Natural killer cell treated with Interleukin-12 subunit alpha and Interleukin-12 subunit beta and Interleukin-15 and Interleukin-18, amount 100 ng/mL, for 72 hours (primary cell): ENCODE results near the gene DEFB132. TPM values are rescaled to one million over a fixed set of nuclear protein-coding genes. Genes with fewer than 3 reads are reported as not detected.

Source experiments
- ATAC-seq, 2 donors: fragments of 150-1000 bp; cut with Tn5 transposase in 1 of 2; sonication (Bioruptor Pico), chemical (Tn5 transposase) in 1 of 2; 2 replicates each; pipeline ENCODE4 v1.10.0; 2021
- DNase-seq: peaks from one replicate; pipeline ENCODE4 v3.0.0; 2022; ENCODE audit warnings: low spot score
- H3K27ac Mint-ChIP-seq, 2 donors: 1 replicate in 1 of 2; 2 replicates in 1 of 2; pipeline ENCODE4 v1.8.0; 2022; ENCODE audit warnings: mixed read lengths in 2 of 2, mild to moderate bottlenecking in 1 of 2, moderate library complexity in 1 of 2
- H3K27me3 Mint-ChIP-seq, 2 donors: 1 replicate in 1 of 2; 2 replicates in 1 of 2; pipeline ENCODE4 v1.8.0; 2022; ENCODE audit warnings: mixed read lengths in 2 of 2
- H3K36me3 Mint-ChIP-seq: one replicate; pipeline ENCODE4 v1.8.0; 2022; ENCODE audit warnings: mixed read lengths
- H3K4me1 Mint-ChIP-seq, 2 donors: 1 replicate in 1 of 2; 2 replicates in 1 of 2; pipeline ENCODE4 v1.8.0; 2022; ENCODE audit warnings: low read depth in 2 of 2, mixed read lengths in 2 of 2, mild to moderate bottlenecking in 1 of 2
- H3K4me3 Mint-ChIP-seq: one replicate; pipeline ENCODE4 v1.8.0; 2022; ENCODE audit warnings: mixed read lengths
- H3K9me3 Mint-ChIP-seq: 2 replicates; pipeline ENCODE4 v1.8.0; 2022; ENCODE audit warnings: mixed read lengths
- total RNA-seq, 2 donors: library from RNA; stranded (reverse); gene quantifications; one replicate each; pipeline ENCODE4 v1.2.3, GENCODE V29; 2022

The DEFB132 gene
- total RNA-seq, 2 donors from 2014 or later: not detected

DNA sequence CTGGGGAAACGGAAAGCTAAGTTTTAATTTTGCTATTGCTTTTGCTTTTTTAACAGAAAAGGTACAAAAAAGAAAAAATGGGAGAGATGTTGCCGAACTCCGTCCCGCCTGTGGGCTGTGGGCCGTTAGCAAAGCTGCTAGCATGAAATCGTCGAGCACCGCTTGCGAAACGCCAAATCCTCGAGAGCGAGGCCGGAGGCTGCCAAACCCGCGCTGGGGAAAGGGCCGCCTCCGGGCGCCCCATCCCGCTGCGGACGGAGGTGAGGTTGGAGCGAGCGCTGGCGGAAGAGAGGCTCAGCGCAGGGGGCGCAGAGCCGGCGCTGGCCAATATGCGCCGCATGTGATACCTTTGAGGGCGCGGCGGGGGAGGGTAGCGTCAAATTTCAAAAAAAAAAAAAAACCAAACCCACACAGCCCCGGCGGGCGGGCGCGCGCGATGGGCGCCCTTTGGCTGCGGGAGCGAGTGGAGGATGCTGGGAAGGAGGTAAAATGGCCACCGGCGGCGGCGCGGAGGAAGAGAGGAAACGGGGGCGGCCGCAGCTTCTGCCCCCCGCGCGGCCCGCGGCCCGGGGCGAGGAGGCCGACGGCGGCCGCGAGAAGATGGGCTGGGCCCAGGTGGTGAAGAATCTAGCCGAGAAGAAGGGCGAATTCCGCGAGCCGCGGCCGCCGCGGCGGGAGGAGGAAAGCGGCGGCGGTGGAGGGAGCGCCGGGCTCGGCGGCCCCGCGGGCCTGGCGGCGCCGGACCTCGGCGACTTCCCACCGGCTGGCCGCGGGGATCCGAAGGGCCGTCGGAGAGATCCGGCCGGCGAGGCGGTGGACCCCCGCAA, 39.8 kb downstream of the DEFB132 start, which contains the start of gene ZCCHC3:
ZCCHC3 (plus strand) TSS at position 473 of the 827 bp plus-strand sequence; CDS start at position 490, 17 bp downstream.
- ATAC-seq: peak; percentile 91 to 95
- DNase-seq: peak; percentile 91
- Mint-ChIP-seq H3K36me3 (peaks cover 18% of the 10 kb centered on the region), H3K27ac (peak within 1 kb of the TSS; percentile 99 to 100), H3K4me3 (peak within 1 kb of the TSS; percentile 98), H3K9me3 (no peaks in the 10 kb centered on the region), H3K4me1 (peaks cover 38 to 49% of the 10 kb centered on the region in 2 donors), H3K27me3 (no peaks in the 10 kb centered on the region)

DNA sequence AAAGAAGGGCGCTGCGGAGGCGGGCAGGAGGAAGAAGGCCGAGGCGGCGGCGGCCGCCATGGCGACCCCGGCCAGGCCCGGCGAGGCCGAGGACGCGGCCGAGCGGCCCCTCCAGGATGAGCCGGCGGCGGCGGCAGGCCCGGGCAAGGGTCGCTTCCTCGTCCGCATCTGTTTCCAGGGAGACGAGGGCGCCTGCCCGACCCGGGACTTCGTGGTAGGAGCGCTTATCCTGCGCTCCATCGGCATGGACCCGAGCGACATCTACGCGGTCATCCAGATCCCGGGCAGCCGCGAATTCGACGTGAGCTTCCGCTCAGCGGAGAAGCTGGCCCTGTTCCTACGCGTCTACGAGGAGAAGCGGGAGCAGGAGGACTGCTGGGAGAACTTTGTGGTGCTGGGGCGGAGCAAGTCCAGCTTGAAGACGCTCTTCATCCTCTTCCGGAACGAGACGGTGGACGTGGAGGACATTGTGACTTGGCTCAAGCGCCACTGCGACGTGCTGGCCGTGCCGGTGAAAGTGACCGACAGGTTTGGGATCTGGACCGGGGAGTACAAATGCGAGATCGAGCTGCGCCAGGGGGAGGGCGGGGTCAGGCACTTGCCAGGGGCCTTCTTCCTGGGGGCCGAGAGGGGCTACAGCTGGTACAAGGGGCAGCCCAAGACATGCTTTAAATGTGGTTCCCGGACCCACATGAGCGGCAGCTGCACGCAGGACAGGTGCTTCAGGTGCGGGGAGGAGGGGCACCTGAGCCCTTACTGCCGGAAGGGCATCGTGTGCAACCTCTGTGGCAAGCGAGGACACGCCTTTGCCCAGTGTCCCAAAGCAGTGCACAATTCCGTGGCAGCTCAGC, 40.6 kb downstream of the DEFB132 start:
- peaks cover 40 to 52% of the 10 kb centered on the region in 2 donors for H3K4me1 Mint-ChIP-seq

DNA sequence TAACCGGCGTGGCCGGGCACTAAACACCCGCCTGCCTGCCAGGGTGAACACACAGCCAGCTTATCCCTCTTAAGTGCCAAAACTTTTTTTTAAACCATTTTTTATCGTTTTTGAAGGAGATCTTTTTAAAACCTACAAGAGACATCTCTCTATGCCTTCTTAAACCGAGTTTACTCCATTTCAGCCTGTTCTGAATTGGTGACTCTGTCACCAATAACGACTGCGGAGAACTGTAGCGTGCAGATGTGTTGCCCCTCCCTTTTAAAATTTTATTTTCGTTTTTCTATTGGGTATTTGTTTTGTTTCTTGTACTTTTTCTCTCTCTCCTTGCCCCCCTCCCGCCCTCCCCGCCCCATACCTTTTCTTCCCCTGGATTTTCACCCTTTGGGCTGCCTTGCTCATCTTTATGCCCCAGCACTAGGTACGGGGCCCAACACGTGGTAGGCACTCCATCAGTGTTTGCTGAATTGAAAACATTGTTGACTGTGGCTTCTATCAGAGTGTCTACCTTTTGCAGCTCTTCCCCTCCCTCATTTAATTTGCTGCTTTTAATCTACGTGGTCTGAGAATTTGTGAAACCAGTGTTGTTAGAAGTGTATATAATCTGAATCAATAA, 41.4 kb downstream of the DEFB132 start:
- H3K4me1 Mint-ChIP-seq: peaks cover 40 to 52% of the 10 kb centered on the region in 2 donors
- ATAC-seq (no peak), DNase-seq (no peak)
- H3K36me3 Mint-ChIP-seq: peaks cover 18% of the 10 kb centered on the region
- no peaks in the 10 kb centered on the region for H3K9me3 Mint-ChIP-seq
- H3K4me3 Mint-ChIP-seq: peak overlapping the region; percentile 98
- H3K27ac Mint-ChIP-seq: peak overlapping the region; percentile 98 to 100
- no peaks in the 10 kb centered on the region for H3K27me3 Mint-ChIP-seq

More for the DNA sequence above, 40.6 kb downstream of the DEFB132 start:
- Mint-ChIP-seq H3K27ac (peak overlapping the region; percentile 99 to 100), H3K4me3 (peak overlapping the region; percentile 98), H3K36me3 (peaks cover 18% of the 10 kb centered on the region), H3K27me3 (no peaks in the 10 kb centered on the region), H3K9me3 (no peaks in the 10 kb centered on the region)
- DNase-seq (peak; percentile 69), ATAC-seq (peak; percentile 36 to 40)

DNA sequence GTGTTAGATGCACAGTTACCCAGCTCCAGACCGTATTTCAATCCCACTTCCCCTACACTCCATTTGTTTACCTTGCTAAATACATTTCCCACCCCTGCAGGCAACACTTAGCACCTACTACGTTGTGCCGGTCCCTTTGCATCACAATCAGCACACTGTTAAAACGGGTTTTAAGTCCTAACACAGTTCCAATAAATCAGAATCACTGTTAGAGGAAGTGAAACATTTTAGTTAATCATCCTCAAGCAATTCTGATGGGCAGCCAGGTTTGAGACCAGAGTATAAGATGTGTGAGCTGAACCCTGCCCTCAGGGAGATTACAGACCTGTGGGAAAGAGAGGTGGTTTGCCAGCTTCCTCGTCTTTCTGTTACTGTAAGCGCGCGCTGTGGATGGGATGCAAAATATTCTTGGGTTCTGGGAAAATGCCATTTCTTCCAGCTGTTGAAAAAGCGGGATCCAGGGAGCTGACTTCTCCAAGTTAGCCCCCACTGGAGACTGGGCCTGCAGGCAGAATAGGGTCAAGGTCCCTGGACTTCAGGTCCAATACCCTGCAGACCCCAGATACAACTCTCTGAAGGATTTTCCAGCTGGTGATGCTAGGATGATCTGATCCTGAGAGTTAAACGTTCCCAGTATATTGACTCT, 42.9 kb downstream of the DEFB132 start:
- DNase-seq: no peak
- Mint-ChIP-seq H3K4me3 (peak overlapping the region; percentile 98), H3K9me3 (no peaks in the 10 kb centered on the region), H3K4me1 (peaks cover 40 to 52% of the 10 kb centered on the region in 2 donors), H3K36me3 (peaks cover 18% of the 10 kb centered on the region), H3K27ac (no peak overlapping the region), H3K27me3 (no peaks in the 10 kb centered on the region)
- ATAC-seq: no peak

DNA sequence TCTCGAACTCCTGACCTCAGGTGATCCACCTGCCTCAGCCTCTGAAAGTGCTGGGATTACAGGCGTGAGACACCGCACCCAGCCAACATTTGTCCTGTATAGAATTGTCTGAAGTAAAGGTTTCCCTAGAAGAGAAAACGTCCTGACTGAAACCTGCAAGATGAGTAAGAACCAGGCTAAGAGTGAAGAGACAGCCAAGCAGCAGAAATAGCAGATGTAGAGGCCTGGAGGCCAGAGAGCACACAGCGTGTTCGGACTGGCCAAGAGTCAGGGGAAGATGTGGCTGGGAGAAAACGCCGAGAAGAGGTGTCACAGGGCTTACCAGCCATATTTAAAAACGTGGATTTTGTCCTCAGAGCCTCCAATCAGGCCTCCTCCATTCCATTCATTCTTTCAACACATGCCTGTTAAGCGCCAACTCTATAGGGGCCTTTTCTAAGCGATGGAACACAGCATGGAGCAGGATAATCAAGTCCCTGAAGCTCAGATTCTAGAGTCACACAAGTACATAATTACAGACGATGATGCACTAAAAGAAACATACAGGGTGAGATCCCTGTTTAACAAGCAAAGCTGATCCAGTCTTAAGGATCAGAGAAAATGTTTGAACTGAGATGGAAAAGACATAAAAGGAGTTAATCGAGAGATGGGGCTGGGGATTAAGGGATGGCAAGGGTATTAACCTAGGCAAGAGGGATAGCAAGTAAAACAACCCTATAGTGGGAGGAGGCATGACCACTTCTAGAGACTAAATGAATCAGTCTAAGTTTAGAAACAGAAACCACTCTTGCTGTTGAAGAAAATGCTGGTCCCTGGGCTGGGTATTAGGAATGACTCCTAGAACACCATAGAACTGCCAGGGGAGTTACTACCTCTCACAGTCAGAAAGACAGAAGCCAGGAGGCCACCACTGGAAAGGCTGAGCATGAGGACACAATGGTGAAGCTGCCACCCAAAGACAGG, 44.6 kb downstream of the DEFB132 start:
- Mint-ChIP-seq H3K4me1 (peaks cover 28 to 37% of the 10 kb centered on the region in 2 donors), H3K4me3 (no peak overlapping the region), H3K9me3 (no peaks in the 10 kb centered on the region), H3K36me3 (peaks cover 17% of the 10 kb centered on the region), H3K27me3 (no peaks in the 10 kb centered on the region), H3K27ac (no peak overlapping the region)
- DNase-seq (no peak), ATAC-seq (no peak)

DNA sequence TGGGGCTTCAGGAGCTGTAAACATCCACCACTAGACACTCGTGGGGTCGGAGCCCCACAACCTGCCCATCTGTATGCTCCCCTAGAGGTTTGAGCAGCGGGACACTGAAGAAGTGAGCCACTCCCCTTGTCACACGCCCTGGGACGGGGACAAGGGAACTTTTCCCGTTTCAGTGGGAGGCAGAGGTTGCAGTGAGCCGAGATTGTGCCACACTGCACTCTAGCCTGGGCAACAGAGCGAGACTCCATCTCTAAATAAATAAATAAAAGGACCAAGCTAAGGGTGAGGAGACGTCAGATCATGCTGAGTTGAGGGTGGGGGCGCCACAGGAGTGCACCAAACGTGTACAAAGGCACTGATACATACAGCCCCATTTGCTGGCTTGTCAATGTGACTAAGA, 48.2 kb downstream of the DEFB132 start:
- no peak for ATAC-seq
- Mint-ChIP-seq H3K9me3 (no peaks in the 10 kb centered on the region), H3K27ac (no peak overlapping the region), H3K4me3 (no peak overlapping the region), H3K4me1 (peaks cover 17 to 23% of the 10 kb centered on the region in 2 donors), H3K36me3 (no peaks in the 10 kb centered on the region), H3K27me3 (no peaks in the 10 kb centered on the region)
- DNase-seq: no peak

DNA sequence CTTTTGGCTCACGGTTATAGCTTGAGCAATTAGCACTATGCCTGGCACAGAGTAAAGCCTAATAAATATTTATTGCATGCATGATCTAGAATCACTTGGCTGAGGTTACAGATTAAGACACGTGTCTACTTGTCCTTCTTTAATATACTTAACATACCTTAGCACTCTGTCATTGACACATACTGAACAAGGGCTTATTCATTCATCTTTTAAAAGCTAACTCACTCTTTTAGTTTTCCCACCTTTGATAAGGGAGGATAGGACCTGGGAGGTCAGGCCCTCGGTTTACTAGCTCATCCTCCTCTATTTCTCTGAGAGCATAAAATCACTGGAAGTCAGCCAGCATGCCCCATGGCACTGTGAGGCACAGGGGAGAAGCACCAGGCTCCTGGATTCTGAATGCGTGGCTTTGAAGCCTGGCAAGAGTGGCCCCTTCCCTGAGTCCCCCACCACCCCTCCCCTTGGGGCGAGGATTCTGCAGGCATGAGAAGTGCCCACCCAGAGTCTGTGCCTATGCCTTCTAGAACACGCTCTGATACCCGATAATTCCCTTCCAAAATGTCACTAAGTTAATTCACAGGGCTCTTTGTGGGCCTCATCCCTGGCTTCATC, 51.0 kb downstream of the DEFB132 start:
- Mint-ChIP-seq H3K36me3 (no peaks in the 10 kb centered on the region), H3K4me3 (no peak overlapping the region), H3K27ac (no peak overlapping the region), H3K9me3 (no peaks in the 10 kb centered on the region), H3K27me3 (peaks cover 0 to 3% of the 10 kb centered on the region in 2 donors), H3K4me1 (peaks cover 12 to 15% of the 10 kb centered on the region in 2 donors)
- ATAC-seq (no peak), DNase-seq (no peak)

DNA sequence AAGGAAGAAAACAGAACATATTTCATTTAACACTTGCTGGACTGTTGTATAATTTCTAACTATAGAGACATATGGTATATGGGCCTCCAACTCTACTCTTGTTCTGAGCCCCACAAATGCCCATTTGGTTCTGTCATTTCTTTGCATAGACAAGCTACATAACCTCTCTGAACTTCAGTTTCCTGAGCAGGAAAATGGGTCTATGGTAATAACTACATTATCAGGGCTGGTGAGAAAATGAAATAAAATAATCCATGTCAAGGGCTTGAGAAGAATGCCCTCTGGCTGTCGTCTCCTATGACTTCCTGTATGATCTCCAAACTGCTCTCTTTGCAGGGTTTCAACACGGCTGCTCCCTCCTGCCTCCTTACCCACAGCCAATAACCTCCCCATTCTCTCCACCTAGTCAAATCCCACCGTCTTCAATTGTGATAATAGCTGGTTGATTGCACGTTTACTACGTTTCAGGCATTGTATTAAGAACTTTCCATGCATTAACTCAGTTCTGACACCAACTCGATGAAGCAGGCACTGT, 51.8 kb downstream of the DEFB132 start:
- Mint-ChIP-seq H3K27ac (no peak overlapping the region), H3K9me3 (no peaks in the 10 kb centered on the region), H3K4me3 (no peak overlapping the region), H3K4me1 (peaks cover 12 to 15% of the 10 kb centered on the region in 2 donors), H3K36me3 (no peaks in the 10 kb centered on the region), H3K27me3 (peaks cover 0 to 3% of the 10 kb centered on the region in 2 donors)
- ATAC-seq: no peak
- no peak for DNase-seq

DNA sequence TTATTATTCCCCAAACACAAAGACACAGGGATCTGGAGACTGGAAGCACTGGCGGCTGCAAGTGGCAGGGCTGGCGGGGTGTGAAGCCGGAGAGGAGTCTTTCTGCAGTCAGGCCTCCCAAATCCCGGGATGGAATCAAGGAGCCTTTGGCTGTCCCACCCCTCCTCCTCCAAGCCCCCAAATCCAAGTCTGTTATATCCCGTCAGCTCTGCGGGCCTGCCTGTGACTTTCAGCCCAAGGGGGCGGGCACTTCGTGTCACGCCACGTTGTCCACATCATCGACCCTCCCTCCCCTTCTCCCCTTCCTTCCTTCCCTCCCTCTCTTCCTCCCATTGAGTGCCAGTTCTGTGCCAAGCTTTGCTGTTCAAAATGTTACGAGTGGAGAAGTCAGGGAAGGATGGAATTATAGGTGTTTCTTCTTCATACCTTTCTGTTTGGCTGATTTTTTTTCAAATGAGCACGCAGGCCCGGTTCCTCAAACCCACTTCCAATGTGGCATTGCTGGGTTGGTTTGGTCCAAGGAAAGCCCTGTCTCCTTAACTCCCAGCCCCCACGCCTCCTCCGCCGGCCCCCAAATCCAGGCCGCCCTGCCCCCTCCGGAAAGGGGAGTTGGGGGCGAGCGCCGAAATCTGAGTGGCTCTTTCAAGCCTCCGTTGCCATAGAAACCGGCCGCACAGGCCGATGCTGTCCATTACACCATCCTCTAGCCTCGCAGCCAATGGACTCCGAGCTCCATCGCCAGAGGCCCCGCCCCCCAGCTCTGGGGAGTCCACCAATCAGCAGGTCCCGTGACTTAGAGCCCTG, 52.5 kb downstream of the DEFB132 start:
- no peaks in the 10 kb centered on the region for H3K36me3 Mint-ChIP-seq
- H3K4me1 Mint-ChIP-seq: peaks cover 12 to 15% of the 10 kb centered on the region in 2 donors
- ATAC-seq (peak; percentile 99 to 100), DNase-seq (peak; percentile 95)
- peak overlapping the region; percentile 77 for H3K4me3 Mint-ChIP-seq
- H3K9me3 Mint-ChIP-seq: no peaks in the 10 kb centered on the region
- H3K27ac Mint-ChIP-seq: peak overlapping the region; percentile 50 to 82
- H3K27me3 Mint-ChIP-seq: peaks cover 0 to 3% of the 10 kb centered on the region in 2 donors

DNA sequence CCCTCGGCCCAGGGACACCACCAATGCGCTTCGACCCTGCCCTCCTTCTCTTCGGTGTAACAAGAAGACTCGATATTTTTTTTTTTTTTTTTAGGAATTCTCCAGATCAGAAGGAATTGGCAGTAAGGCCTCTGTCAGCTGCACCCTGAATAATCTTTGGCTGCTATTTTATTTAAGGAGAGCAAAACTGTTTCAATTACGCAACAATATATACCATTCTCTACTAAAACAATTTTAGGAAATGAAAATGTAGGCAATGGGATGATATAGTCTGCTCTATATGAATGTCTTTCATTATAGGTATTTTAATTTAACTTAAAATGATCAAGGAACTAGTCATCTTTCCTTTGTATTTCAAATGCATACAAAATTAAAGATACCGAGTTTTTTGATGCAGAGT, 53.1 kb downstream of the DEFB132 start:
- peaks cover 0 to 3% of the 10 kb centered on the region in 2 donors for H3K27me3 Mint-ChIP-seq
- H3K36me3 Mint-ChIP-seq: no peaks in the 10 kb centered on the region
- peak overlapping the region; percentile 77 for H3K4me3 Mint-ChIP-seq
- no peak for ATAC-seq
- H3K27ac Mint-ChIP-seq: peak overlapping the region; percentile 50 to 82
- no peak for DNase-seq
- H3K4me1 Mint-ChIP-seq: peaks cover 12 to 15% of the 10 kb centered on the region in 2 donors
- no peaks in the 10 kb centered on the region for H3K9me3 Mint-ChIP-seq
